ENCODE data around the gene GSTO2.

Gene GSTO2

GRCh38 chr10:104293781-104294321 is 24.9 kb downstream of the GSTO2 start:
- no peak overlapping the region for H3K4me3 ChIP-seq (ENCODE audit: low read depth, low read length)
- peak; percentile 68 for DNase-seq (ENCODE audit: low read depth)

GRCh38 chr10:104296687-104297436 is 27.9 kb downstream of the GSTO2 start:
- TF ChIP-seq CTCF (conservative IDR thresholded peaks at IDR 0.05; ENCODE audit: low read depth, low read length), result no peak
- peak; percentile 24 for DNase-seq (ENCODE audit: low read depth)
- no peak overlapping the region for H3K4me3 ChIP-seq (ENCODE audit: low read depth, low read length)

More at GRCh38 chr10:104293781-104294321, 24.9 kb downstream of the GSTO2 start:
- TF ChIP-seq CTCF (conservative IDR thresholded peaks at IDR 0.05; ENCODE audit: low read depth, low read length), result no peak

GRCh38 chr10:104297697-104298660 is 29.0 kb downstream of the GSTO2 start:
- H3K4me3 ChIP-seq (ENCODE audit: low read depth, low read length), result no peak overlapping the region
- TF ChIP-seq CTCF (conservative IDR thresholded peaks at IDR 0.05; ENCODE audit: low read depth, low read length), result peak; percentile 87
- peak; percentile 94 for DNase-seq (ENCODE audit: low read depth)

- no peak for TF ChIP-seq CTCF (conservative IDR thresholded peaks at IDR 0.05; ENCODE audit: low read depth, low read length)
- DNase-seq (ENCODE audit: low read depth), result peak; percentile 93
- H3K4me3 ChIP-seq (ENCODE audit: low read depth, low read length), result peak overlapping the region; percentile 41
Observed at GRCh38 chr10:104299031-104299904, 30.3 kb downstream of the GSTO2 start.

GRCh38 chr10:104300002-104300735 is 31.2 kb downstream of the GSTO2 start:
- peak; percentile 100 for DNase-seq (ENCODE audit: low read depth)
- no peak for TF ChIP-seq CTCF (conservative IDR thresholded peaks at IDR 0.05; ENCODE audit: low read depth, low read length)
- H3K4me3 ChIP-seq (ENCODE audit: low read depth, low read length), result peak overlapping the region; percentile 35

Measured in choroid plexus epithelial cell (primary cell).